Kidney (tissue), 14 donors: ENCODE measurements around the gene ARMH4. TPM values are rescaled to one million over a fixed set of nuclear protein-coding genes. Genes with fewer than 3 reads are reported as not detected.
"Not testable (repeated sequence)": the region's sequence is repeated elsewhere in the genome, so short reads cannot be mapped to it uniquely, and the experiment has no call there.

ENCODE experiments used
- DNase-seq, 5 donors: peaks; one replicate each; pipeline ENCODE4 v3.0.0-alpha.2; 2013 to 2020
- FAIRE-seq: peaks from 2 replicates; lab custom pipeline; 2012; peaks lifted over from hg19 to GRCh38; lab: Jason Lieb, UNC
- H3K27ac ChIP-seq, 2 donors: one replicate each; pipeline ENCODE4 v1.7.0; 2013; ENCODE audit warnings: low read depth in 2 of 2, low read length in 2 of 2, inconsistent platforms in 1 of 2
- H3K27me3 ChIP-seq: one replicate; pipeline ENCODE4 v1.7.1; 2013; ENCODE audit warnings: low read length, inconsistent platforms; ENCODE audit not compliant: control insufficient read depth, insufficient read depth
- H3K36me3 ChIP-seq, 3 donors: one replicate each; pipeline versions ENCODE4 v1.7.0 to v1.7.1; 2013; ENCODE audit warnings: low read length in 3 of 3, control low read depth in 1 of 3, inconsistent platforms in 1 of 3; ENCODE audit not compliant: insufficient read depth in 3 of 3, control insufficient read depth in 2 of 3
- H3K4me1 ChIP-seq, 3 donors: one replicate each; pipeline versions ENCODE4 v1.7.0 to v1.7.1; 2013; ENCODE audit warnings: low read length in 3 of 3, inconsistent platforms in 1 of 3, low read depth in 1 of 3; ENCODE audit not compliant: control insufficient read depth in 2 of 3, insufficient read depth in 2 of 3
- H3K4me3 ChIP-seq, 3 donors: one replicate each; pipeline versions ENCODE4 v1.7.0 to v1.8.1; 2013; ENCODE audit warnings: low read length in 3 of 3, control low read depth in 1 of 3, inconsistent platforms in 1 of 3
- H3K9ac ChIP-seq, 3 donors: one replicate each; pipeline versions ENCODE4 v1.7.0 to v1.7.1; 2013; ENCODE audit warnings: low read length in 3 of 3, control low read depth in 1 of 3, inconsistent platforms in 1 of 3
- H3K9me3 ChIP-seq, 3 donors: one replicate each; pipeline versions ENCODE4 v1.7.0 to v1.7.1; 2013; ENCODE audit warnings: low read length in 3 of 3, control low read depth in 1 of 3, inconsistent platforms in 1 of 3; ENCODE audit not compliant: control insufficient read depth in 2 of 3, insufficient read depth in 1 of 3
- intact Hi-C: fragments of 100-400 bp; cut with DNase I; formaldehyde crosslinking; loops from one replicate; pipeline ENCODE4 v1.11.1; 2022
- polyA plus RNA-seq: library from polyadenylated mRNA; stranded (reverse); fragments of 350-450 nt; fragmentation: Illumina TruSeq; extraction: RNeasy Lipid Tissue Mini Kit (QIAGEN cat#74804); gene quantifications from one replicate; pipeline ENCODE4 v1.2.3, GENCODE V29; 2014; ENCODE audit warnings: low read depth, low replicate concordance; ENCODE audit not compliant: insufficient read depth
- total RNA-seq: library from RNA; stranded (reverse); fragmentation: NEBNext Ultra II Directional; extraction: Animal tissue kit (Norgen Biotek cat#: 25700); gene quantifications from one replicate; pipeline ENCODE4 v1.2.1, GENCODE V29; 2021
- TF ChIP-seq, protein P1 (sequence below): IDR thresholded peaks from 3 replicates; pipeline ENCODE4 v1.5.1; 2012; ENCODE audit warnings: mild to moderate bottlenecking, moderate library complexity, borderline replicate concordance; ENCODE audit not compliant: insufficient read depth; ENCODE audit errors: extremely low read depth
- donor health status: control.
- donor health status: control.
- donor health status: control.
- donor health status: control.
- donor health status: control.
- donor health status: DM: yes; HTN: yes; CAD: no.
- donor health status: Normal renal cell carcinoma (clear cell type).

Gene ARMH4
- total and polyA plus RNA-seq, 2 donors from 2014 or later: 4.9 to 14.2 TPM

DNA sequence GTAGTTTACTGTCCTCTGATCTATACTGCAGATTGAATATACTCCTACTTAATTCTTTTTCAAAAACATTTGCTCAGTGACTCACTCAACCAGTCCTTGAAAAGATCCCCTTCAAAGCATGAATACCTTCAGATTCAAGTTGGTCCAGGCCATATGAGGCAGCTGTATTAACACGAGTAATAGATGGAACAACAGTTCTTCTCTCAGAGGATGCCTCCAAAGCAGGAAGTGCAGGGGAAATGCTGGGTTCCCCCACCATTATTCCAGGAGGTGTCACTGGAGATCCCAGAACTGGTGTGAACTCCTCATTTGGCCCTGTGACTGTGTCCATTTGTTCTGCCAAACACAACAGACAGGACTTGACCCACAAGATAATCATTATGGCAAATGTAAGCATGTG lies 20.6 kb downstream of the ARMH4 start:
- no peaks in the 10 kb centered on the region for H3K27me3 ChIP-seq
- FAIRE-seq (no peak), DNase-seq (no peak)
- no peak overlapping the region for H3K4me3 ChIP-seq
- H3K9me3 ChIP-seq: no peaks in the 10 kb centered on the region
- TF ChIP-seq, protein P1, sequence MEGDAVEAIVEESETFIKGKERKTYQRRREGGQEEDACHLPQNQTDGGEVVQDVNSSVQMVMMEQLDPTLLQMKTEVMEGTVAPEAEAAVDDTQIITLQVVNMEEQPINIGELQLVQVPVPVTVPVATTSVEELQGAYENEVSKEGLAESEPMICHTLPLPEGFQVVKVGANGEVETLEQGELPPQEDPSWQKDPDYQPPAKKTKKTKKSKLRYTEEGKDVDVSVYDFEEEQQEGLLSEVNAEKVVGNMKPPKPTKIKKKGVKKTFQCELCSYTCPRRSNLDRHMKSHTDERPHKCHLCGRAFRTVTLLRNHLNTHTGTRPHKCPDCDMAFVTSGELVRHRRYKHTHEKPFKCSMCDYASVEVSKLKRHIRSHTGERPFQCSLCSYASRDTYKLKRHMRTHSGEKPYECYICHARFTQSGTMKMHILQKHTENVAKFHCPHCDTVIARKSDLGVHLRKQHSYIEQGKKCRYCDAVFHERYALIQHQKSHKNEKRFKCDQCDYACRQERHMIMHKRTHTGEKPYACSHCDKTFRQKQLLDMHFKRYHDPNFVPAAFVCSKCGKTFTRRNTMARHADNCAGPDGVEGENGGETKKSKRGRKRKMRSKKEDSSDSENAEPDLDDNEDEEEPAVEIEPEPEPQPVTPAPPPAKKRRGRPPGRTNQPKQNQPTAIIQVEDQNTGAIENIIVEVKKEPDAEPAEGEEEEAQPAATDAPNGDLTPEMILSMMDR: no peak
- no peaks in the 10 kb centered on the region for H3K36me3 ChIP-seq
- no peak overlapping the region for H3K9ac ChIP-seq
- intact Hi-C loops: no loop called here
- H3K27ac ChIP-seq: no peak overlapping the region
- H3K4me1 ChIP-seq: no peaks in the 10 kb centered on the region

DNA sequence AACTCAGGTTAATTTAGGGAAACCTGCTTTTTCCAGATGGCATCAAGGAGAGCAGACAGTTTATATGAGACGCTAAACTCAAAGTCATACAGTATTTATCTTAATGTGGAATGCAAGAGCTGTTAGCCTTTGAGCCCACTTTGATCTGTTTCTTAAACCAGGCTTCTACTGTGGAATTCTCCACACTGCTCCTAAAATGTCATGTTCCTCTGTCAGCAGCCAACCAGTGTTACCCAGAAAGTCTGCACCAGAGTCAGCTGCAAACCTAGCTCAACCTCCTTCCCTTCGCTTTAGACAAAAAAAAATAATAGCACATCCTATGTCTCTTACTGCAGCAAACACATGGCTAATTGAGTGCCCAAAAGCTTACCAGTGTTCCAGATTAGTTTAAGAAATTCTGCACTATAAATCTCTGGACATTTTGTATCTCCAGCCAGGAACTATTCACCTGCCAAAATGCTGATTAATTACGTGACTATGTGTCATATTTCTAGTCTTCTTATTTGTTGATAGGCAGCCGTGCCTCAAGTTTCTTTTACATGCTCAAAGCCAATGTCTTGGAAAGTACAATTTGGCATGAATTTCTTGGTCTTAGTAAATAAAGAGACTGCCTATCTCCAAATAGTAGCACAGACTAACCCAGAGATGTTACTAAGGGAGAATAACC lies 21.8 kb downstream of the ARMH4 start:
- DNase-seq (no peak), FAIRE-seq (no peak)
- no peaks in the 10 kb centered on the region for H3K36me3 ChIP-seq
- intact Hi-C loops: no loop called here
- H3K27me3 ChIP-seq: no peaks in the 10 kb centered on the region
- H3K4me3 ChIP-seq: no peak overlapping the region
- TF ChIP-seq, protein P1: no peak
- no peak overlapping the region for H3K27ac ChIP-seq
- no peaks in the 10 kb centered on the region for H3K9me3 ChIP-seq
- H3K4me1 ChIP-seq: no peaks in the 10 kb centered on the region
- no peak overlapping the region for H3K9ac ChIP-seq

DNA sequence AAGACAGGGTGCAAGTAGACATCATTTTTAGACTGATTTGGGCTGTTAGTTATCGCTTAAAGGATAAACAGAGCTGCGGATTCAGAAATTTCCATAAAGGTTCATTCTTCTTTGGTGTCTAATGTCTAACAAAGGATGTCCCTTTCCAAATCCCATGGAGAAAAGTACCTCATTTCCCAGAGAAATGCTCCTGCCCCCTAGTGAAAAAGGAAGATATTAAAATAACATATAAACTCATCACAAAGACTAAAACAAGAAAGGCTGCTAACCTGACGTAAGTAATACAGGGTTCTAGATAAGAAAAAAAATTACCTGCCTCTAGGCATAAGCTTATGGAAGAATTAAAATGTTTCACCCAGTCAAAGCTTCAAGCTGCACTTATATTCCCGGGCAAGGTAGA lies 22.8 kb downstream of the ARMH4 start:
- H3K4me1 ChIP-seq: no peaks in the 10 kb centered on the region
- no peak overlapping the region for H3K27ac ChIP-seq
- H3K9me3 ChIP-seq: no peaks in the 10 kb centered on the region
- no peak overlapping the region for H3K4me3 ChIP-seq
- no peaks in the 10 kb centered on the region for H3K27me3 ChIP-seq
- no peak for DNase-seq
- H3K9ac ChIP-seq: no peak overlapping the region
- FAIRE-seq: no peak
- no peaks in the 10 kb centered on the region for H3K36me3 ChIP-seq
- intact Hi-C loops: no loop called here
- TF ChIP-seq, protein P1: no peak

DNA sequence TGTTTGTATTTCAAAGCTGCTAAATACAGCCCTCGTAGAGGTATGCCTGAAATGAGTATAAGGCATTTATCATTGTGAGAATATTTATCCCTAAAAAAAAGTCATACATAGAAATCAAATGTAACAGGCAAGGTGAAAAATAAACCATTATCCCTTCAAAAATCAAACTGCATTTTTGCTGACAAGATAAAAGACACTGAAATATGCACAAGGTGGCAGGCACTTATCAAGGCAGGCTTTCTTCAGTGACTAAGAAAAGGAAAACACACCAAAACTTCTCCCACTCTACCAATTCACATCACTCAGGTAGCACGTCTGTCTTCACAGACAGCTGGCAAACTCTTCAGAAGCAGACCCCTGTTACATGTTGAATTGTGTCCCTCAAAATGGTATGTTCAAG lies 23.6 kb downstream of the ARMH4 start:
- Histone ChIP-seq H3K27me3 (no peaks in the 10 kb centered on the region), H3K9ac (no peak overlapping the region), H3K27ac (no peak overlapping the region), H3K4me3 (no peak overlapping the region), H3K36me3 (no peaks in the 10 kb centered on the region), H3K4me1 (no peaks in the 10 kb centered on the region), H3K9me3 (no peaks in the 10 kb centered on the region)
- DNase-seq (no peak), FAIRE-seq (no peak)
- TF ChIP-seq, protein P1: no peak
- intact Hi-C loops: no loop called here

DNA sequence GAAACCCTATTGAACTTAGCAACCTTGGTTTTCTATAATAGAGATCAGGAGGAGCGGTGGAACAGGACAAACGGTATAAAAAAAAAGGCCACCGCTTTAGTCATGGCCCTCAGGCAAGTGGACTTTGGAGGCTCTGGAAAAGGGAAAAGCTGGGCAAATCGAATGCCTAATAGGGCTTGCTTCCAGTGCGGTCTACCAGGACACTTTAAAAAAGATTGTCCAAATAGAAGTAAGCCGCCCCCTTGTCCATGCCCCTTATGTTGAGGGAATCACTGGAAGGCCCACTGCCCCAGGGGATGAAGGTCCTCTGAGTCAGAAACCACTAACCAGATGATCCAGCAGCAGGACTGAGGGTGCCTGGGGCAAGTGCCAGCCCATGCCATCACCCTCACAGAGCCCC lies 29.5 kb downstream of the ARMH4 start:
- intact Hi-C loops, DNase-seq, FAIRE-seq, H3K36me3 ChIP-seq, H3K27me3 ChIP-seq, H3K4me3 ChIP-seq, H3K4me1 ChIP-seq, H3K9ac ChIP-seq, H3K9me3 ChIP-seq, H3K27ac ChIP-seq: not testable (repeated sequence)
